Measurements from ENCODE around the gene KCMF1.

The KCMF1 gene

DNA sequence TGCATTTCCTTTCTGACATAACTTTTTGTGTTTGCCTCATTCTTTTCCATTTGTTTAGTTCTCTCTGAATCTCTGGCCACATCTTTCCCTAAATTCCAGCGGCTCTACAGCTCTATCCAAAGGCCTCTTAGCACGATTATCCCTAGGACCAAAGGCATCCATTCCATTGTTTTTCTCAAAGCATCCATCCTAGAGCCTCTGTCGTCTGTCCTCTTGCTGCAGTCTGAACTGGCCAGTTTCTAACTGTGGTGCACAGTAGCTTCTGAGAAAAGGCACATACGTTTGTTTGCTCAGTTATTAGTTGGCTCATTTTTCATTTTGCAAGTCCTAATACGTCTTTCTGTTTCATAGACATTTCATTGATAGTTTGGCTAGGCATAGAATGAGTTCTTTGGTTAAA lies 116.6 kb downstream of the KCMF1 start:
- DNase-seq = no peak

DNA sequence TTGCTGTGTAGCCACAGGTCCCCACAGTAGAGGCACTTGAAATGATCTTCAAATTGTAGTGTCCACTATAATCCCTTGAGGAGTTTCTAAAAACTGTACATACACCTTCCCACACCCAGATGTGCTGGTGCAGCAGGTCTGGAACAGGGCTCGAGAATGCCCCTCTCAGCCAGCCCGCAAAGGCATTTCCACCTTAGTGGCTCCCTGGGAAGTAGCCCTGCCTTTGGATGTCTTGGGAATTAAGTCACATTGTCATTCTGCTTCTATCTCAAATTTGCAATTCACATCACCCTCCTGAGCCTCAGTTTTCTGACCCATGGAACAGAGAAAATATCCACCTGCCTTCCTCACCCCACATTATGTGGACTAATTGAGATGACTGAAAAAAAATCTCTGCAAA lies 118.0 kb downstream of the KCMF1 start:
- DNase-seq = no peak

DNA sequence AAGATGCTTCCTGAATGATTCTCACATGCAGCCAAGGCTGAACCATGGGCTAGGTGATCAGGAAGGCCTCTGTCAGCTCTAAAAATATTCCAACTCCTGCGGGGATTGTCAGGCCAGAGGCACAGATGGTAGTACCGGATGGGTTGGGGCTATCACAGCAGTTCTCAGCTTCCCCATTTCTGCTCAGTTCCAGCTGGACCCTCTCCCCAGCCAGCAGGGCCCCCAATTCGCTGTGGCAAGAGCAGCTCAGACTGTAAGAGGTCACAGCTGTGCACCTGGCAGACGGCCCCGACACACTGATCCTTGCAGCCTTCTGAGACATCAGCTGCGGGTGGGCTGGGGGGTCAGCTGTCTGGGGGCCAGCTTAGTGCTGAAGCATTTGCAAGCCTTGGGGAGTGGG lies 118.6 kb downstream of the KCMF1 start:
- DNase-seq = no peak

DNA sequence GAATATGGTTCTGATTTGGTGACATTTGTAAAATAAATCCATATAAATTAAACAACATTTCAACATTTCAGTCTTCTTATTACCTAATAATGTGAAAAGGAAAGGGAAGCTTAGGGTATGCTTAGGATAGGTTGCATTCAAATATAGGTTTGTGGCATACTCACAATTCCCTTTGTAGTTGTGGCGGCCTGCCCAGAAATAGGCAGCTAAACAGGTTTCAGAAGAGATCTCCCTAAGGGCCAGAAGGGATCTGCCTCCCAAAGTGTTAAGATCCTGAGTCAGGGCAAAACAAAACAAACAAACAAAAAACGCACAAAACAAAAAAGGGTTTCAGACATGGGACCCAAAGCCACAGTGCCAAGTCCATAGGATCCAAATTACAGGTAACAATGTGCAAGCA lies 120.9 kb downstream of the KCMF1 start:
- DNase-seq = no peak

DNA sequence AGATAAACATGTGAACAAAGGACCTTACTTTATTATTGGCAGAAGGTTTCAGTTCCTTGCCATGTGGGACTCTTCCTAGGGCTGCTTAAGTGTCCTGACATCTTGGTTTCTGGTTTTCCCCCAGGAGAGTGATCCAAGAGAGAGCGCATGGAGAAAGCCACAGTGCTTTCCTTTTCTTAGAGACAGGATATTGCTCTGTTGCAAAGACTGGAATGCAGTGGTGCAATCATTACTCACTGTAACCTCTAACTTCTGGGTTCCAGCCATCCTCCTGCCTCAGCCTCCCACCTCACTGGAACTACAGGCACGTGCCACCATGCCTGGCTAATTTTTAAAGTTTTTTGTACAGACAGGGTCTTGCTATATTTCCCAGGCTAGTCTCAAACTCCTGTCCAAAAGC lies 124.1 kb downstream of the KCMF1 start:
- no peak for DNase-seq

DNA sequence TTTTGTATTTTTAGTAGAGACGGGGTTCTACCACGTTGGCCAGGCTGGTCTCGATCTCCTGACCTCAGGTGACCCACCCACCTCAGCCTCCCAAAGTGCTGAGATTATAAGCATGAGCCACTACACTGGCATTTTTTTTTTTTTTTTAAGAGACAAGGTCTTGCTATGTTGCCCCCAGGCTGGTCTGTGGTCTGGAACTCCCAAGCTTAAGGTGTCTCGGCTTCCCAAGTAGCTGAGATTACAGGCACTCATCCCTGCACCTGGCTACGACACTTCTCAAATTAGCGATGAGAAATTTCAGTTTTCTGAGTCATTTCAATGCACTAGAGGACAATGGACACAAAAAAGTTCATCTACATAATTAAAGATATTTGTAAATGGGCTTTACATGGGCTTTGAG lies 125.7 kb downstream of the KCMF1 start:
- DNase-seq = no peak

DNA sequence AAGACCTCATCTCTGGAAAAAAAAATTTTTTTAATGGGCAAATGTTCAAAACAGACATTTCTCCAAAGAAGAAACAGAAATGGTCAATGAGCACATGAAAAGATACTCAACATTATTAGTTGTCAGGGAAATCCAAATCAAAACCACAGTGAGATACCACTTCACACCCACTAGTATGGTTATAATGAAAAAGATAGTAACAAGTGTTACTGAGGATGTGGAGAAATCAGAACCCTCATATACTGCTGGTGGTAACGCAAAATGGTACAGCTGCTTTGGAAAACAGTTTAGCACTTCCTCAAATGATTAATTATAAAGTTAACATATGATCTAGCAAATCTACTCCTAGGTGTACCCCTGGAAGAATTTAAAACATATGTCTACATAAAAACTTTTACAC lies 133.3 kb downstream of the KCMF1 start:
- DNase-seq = no peak

DNA sequence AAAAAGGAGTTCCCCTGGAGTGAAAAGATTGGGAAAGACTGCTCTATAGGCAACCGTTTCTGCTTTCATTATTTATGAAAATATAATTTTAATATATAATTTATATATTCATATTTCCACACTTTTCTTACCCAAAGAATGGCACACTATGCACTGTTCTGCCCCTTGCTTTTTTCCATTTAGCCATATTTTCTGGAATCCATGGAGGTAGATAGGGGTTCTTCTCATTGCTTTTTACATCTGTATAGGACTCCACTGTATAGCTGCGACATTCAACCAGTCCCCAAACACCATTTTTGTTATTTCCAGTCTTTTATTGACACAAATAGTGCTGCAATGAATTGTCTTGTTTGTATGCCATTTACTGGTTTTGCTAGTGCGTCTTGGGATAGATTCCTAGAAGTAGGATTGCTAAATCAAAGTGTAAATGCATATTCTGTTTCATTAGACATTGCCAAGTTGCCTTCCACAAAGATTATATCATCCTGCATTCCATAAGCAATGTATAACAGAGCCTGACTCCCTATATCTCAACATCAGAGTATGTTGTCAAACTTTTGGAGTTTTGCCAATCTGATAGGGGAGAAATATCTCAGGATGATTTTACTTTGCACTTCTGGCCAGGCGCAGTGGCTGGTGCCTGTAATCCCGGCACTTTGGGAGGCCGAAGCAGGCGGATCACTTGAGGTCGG lies 135.7 kb downstream of the KCMF1 start:
- DNase-seq = no peak

All from NCI-H774 (cell line).